ENCODE measurements around the gene TPPP.
A peak's percentile ranks its signal among the peaks of the same experiment; 100 is the strongest.

Gene TPPP

DNA sequence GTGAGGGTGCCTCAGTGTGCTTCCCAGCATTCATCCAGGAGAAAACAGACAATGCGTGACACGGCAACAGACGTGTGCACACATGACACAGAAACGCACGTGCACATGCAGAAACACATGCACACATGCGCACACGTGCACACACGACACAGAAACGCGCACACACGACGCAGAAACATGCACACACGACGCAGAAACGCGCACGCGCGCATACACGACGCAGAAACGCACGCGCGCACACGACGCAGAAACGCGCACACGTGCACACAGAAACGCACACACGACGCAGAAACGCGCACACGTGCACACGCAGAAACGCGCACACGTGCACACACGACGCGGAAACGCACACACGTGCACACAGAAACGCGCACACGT, 16.5 kb downstream of the TPPP start:
- DNase-seq, result no peak

DNA sequence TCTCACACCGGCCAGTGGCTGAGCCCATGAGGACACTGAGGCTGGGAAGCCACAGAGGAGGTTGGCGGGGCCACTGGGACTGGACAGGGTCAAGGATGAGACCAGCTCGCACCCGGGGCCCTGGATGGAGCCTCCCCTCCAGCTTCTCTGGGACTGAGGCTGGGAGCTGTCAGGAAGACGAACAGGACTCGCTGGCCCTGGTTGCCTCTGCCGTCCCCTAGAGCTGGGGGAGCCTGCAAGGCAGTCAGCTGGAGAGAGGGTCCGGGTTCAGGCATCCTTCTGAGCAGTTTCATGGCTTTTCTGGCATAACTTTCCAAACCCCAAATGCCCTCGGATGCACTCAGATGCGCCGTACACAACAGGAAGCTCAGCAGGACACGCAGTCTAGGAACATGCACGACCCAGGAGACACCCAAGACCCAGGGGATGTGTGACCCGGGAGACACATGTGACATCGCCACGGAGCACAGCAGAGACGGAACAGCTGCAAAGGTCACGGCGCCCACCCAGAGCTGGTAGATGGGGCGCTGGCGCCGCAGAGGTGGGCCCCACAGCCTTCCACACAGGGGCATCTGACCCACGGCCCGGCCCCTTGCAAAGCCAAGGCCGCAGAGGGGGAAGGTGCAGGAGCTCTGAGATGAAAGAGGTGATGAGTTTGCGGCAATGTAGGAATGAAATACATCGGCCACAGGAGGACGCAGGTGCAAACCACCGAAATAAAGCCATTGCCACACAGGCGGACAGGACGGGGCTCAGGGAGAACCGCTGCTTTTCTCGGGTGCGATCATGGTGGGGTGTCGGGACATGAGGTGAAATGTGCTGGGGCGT, 17.1 kb downstream of the TPPP start:
- DNase-seq, result no peak

DNA sequence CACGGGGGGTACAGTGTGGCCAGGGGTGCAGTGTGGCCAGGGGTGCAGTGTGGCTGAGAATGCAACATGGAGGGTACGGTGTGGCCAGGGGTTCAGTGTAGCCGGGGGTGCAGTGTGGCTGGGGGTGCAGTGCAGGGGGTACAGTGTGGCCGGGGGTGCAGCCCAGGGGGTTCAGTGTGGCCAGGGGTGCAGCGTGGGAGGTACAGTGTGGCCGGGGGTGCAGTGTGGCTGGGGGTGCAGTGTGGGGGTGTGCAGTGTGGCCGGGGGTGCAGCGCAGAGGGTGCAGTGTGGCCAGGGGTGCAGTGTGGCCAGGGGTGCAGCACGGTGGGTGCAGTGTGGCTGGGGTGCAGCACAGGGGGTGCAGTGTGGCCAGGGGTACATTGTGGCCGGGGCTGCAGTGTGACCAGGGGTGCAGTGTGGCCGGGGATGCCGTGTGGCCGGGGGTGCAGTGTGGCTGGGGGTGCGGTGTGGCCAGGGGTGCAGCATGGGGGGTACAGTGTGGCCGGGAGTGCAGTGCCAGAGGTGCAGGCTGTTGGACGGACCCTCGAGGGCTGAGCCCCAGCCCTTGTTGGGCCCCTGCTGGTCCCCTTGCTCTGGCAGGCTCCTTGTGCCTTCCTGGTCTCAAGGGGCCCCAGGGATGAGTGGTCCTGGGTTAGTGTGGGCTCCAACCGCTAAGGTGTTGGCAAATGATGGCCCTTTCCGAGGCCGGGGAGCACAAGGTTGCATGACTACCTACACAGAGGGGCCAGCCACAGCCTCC, 17.9 kb downstream of the TPPP start:
- no peak for DNase-seq

DNA sequence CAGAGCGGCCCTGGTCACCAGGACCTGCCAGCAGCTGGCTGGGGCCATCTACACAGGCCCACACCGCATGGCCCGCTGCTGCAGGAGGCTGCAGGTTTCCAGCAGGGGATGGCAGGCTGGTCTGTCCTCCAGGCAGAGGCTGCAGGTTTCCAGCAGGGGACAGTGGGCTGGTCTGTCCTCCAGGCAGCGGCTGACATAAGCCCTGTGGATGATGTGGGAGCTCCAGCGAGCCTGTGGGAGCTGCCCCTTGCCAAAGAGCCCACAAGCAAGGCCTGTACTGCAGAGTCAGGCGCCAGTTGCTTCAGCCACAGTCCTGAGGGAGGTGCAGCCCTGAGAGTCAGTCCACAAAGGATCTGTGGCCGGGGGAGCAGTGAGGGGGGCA, 18.5 kb downstream of the TPPP start:
- DNase-seq, result no peak

DNA sequence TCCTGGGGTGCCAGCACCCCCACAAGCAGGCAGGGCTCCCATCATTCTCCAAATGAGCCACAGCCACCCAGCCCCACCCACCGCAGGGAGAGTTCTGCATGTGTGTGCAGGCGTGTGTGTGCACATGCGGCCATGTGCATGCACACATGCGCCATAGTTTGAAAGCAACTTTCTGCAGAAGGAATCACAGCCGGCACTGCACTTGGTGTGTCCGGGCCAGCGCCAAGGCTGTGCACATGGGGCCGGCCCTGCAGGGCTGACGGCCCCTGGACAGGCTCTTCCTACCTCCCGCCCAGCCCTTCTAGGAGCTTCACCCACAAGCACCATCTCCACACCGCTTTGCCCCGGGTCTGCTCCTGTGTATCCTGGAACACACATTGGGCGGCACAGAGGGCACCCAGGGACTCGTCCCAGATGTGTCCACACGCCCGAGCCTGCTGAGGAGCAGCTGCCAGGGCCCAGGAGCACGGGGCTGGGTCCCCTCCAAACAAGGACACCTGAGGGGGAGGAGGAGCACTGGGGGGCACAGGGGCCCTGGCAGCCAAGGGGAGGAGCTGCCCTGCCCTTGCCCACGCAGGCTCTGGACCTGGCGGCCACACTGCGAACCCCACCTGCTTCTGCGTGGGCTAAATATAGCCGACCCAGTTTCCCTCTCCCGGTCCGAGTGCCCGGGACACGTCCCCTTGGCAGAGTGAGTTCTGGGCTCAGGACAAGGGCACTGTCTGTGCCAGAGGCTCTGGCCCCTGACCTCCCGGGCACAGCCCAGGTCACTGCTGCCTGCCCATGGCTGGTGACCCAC, 19.1 kb downstream of the TPPP start:
- no peak for DNase-seq

DNA sequence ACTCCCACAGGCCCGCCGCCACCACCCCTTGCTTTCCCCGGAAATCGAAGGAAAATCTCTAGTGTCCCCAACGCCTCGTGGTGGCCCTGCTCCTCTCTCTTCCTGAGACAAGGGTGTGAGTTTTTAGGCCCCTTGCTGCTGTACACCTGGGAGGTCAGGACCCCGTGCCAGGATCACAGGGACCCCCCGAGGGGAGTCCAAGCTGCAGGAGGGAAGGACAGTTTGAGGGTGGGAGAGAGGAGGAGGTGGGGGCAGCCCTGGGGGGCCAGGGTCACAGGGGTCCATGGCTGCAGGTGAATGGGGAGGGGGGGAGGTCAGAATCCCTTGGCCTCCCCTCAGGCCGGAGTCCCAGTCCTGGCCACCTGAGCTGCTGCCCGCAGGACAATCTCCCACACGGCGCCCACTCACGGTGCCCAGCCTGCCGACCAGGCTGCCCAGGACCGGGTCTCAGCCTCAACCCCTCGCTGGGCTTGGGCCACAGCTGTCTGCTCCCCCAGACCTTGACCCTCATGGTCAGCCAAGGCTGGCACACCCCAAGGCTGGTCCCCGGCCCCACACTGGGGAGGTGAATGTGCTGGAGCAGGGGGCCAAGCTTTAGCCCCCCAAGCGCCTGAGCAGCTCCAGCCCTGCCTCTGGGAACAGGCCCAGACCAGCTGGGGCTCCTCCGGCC, 19.9 kb downstream of the TPPP start:
- no peak for DNase-seq

DNA sequence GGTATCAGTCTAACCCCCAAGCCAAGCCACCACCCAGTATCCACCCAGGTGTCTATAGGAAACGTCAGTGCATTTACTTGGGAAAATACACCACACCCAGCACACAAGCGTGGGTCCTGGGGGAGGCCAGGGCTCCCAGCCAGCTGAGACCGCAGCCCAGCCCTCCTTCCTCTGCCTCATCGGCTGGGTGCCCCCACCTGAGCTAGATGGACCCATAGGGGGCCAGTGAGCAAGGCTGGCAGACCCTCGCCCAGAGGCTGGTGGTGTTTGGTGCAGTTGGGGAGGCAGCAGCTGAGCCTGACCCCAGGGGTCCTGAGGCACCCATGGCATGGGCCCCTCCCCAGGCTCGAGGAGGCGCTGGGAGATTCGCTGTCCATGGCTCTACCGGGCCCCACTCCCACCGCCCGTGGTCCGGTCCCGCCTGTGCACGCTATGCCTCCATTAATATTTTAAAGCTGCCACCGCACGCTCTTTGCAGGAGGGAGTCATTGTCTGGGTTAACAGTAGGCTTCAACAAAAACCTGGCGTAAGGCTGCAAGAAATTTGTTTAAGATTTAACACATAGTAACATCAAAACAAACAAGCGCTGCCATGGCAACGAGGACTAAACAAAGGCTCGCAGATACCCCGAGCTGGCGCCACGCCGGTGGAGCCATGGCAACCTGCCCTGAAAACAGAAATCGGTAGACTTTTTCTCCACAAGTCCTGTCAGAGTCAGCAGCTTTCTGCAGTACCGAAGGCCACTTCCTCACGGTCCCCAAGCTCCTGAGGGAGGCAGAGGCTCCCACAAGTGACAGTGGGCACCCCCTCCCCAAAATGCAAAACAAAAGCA, 20.6 kb downstream of the TPPP start:
- peak; percentile 75 for DNase-seq

DNA sequence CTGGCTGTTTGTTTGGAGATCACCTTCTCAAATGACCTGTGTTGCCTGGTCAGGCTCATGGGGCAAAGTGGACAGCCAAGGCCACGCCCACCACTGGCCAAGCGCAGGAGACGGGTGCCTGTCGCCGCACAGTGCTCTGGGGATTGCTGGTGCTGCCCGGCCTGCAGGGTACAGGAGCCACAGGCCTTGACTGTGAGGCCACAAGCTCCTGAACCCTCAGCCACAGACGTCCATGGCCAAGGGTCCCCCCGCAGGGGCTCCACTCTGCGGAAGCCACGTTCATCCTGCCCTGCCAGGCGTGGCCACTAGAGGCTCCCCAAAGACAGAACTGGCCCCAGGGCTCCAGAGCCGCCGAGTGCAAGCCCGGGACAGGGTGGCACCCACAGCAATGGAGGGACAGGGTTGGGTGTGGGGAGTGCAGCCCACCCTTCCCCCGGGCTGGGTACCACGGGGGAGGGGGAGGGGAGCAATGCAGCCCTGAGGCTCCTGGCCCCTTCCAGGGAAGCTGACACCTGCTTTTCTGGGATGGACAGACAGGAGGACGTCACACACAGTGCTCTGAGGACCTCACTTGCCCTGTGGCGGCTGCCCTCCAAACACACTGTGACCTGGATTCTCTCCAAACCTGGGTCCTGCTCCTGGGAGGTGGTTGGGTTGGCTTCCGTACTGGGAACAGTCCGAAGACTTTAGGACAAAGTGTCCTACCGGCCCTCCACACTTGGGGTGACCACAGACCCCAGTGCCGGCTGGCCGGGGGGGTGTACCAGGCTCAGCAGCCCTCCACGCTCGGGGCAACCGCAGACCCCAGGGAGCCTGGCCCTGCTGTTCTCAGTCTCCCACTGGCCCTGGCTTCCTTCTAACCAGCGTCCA, 21.5 kb downstream of the TPPP start:
- DNase-seq, result peak; percentile 77

DNA sequence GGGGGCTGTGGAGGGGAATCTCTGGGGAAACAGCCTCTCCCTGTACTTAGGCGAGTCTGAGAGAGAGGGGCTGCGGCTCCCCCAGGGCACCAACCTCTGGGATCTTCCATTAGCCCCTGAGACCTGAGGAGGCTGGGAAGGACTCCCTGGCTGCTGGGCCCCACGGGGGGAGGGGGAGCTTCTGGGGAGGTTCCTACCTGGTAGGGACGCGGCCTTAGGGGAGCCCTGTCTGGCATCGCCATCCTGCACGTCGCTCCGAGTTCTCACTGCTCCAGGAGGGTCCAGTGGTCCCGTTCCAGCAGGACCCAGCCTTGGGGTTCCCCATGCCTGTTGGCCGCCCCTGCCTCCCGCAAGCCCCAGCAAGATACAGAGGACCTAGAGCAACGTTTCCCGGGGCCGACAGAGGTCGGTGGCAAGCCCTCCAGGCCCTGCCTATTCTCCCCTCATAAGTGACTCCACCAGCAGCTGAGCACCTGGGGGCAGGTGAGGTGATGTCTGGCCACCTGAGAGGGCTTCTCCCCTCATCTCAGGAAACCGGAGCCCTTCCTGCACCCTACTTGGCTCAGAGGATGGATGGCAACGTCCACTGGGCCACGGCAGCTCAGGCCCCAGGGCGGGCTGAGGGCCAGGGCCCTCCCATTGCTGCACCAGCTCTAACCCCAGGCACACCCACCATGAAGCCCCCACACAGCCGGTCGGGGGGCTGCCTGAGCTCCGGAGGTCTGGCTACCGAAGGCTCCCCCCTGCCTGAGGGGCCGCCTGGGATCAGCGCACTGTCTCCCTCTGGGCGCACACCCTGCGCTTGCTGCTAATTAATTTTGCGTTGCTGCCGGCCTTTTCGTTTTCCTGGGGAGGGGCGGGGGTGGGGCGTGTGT, 22.5 kb downstream of the TPPP start:
- DNase-seq, result no peak

DNA sequence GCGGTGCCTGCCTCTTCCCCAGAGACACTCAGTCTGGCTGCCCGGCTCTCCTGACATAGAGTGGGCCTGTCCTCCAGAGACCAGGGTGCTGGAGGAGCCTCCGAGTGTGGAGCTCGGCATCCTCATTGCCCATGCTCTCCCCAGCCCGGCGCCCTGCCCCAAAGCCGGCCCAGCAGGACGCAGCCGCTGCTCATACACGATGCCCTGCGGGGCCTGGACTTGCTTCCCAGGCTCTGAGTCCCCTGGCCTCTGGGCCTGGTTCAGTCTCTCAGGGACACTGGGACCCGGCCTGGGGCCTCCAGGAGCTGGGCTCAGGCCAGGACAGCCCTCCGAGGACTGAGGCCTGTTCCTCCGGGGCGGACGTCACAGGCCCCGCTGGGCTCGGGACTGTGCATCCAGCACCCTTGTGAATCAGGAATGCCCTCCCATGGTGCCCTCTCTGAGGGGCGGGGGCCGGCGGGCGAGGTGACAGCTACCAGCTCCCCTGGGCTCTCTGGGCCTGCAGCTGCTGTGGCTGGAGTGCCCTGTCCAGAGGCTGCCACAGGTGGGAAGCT, 23.2 kb downstream of the TPPP start:
- DNase-seq, result no peak

DNA sequence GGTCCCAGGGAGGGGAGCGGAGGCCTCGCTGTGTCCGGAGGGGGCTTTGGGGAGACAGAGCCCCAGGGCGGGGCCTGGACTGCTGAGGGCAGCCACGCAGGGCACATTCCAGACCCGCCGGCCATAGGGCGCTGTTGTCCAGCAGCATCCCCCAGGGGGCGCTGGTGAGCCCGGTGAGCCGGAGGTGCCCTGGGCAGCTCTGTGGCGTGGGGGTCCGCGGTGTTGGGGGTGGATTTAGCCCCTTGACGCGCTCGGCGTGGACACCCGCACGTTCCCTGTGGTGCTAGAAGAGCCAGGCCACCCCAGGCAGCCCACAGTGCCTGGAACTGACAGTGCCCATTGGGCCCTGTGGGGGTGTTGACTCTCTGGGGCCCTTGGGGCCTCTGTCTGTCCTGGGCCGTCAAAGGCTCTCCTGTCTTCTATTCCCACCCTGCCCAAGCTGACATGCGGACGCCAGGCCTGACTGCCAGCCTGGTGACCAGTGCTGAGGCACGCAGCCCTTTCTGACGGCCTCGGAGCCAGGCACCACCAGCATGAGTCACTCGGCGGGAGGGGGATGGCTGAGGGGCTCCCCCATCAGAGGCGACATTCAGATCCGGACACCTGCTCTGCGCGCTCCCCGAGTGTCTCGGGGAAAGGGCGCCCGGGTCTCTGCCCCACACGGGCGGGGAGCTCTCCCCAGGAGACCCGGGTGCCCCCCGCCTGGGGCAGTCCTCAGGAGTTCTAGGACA, 23.9 kb downstream of the TPPP start:
- DNase-seq, result peak; percentile 51

DNA sequence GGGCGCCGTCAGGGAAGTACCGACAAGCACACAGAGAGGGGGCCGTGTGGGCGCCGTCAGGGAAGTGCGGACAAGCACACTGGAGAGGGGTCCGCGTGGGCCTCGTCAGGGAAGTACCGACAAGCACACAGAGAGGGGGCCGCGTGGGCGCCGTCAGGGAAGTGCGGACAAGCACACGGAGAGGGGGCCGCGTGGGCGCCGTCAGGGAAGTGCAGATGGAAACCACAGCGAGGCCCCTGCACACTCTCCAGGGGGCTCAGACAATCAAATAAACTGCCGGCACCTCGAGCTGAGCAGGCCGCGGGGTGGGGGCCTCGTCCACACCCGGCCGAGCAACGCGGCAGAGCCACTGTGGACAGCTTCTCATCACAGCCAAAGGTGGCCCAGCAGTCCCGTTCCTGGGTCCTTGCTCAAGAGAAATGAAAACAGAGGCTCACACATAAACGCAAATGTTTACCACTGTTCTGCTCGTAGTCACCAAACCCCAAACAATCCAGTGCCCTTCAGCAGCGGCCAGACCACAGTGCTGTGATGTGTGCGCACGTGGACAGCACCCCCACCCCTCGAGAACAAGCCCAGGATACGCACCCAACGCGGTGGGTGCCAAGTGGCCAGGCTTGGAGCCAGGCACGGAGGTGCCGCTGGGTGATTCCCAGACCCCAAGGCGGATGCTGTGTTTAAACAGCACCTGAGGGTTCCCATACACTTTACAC, 24.7 kb downstream of the TPPP start:
- DNase-seq, result no peak

DNA sequence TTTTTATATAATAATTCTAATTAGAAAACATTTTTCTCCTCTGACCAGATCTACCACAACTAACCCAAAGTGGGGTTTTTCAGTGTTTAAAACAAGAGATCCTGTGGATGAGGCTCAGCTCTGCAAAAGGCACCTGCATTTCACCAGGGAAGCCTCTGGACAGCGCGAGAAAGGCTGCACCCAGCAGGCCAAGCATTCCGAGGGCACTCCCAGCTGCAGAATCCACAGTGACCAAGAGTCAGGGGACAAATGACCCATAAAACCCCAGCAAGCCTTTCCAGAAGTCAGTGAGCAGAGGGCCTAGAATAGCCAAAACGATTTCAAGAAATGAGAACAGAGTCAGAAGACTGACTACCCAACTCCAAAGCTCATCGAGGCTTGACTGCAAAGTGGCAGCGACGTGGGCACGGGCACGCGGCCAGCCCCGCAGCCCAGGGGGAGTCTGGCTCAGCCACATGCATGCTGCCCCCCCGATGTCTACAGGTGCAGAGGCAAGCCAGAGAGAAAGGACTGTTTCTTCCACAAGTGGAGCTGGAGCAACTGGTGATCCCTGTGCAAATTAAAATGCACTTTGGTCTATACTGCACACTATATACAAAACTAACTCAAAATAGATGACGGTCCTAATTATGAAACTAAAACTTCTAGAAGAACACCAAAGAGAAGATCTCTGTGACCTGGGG, 26.2 kb downstream of the TPPP start:
- DNase-seq, result no peak

DNA sequence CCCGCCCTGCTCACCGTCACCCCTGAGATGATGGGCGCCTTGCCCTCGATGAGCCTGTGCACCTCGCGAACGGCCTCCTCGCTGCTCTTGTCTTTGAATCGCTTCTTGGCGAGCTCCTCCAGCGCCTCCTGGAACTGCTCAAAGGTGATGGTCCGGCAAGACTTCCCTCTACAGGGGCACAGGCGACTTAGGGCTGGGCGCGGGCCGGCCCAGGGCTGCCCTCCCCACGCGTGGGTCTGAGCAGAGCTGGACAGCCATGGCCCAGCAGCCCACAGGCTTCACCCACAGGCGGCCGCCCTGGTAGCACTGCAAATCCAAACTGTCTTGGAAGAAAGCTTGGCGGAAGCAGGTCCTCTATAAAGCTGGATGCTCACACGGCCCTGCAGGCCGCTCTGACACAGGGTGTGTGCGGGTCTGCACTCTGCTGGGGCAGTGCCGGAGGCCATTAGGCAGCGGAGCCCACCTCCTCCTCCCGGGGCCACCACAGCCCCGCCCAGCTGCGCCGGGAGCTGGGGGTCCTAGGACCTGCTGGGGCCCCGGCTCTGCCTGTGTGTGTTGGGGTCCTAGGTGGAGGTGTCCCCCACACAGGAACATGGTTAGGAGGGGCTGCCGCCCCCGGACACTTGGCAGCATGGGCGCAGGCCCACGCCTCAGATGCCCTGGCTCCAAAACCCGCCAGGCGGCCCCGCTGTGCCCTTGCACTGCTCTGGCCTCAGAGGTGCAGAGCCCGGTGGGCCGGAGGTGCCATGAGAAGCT, 27.0 kb downstream of the TPPP start:
- DNase-seq, result no peak

DNA sequence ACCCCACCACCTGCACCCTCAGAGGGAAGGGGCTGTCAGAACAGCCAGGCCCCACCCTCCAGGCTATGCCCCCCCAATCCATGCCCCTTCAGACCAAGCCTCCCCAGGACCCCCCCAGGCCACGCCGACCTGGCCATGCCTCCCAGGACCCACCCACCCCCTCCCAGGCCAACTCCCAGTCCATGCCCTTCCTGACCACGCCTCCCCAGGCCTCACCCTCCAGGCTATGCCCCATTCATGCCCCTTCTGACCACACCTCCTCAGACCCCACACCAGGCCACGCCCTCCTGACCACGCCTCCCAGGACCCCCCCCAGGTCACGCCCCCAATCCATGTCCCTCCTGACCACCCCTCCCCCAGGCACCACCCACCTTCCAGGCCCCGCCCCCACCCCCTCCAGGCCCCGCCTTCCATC, 27.6 kb downstream of the TPPP start:
- DNase-seq, result no peak

DNA sequence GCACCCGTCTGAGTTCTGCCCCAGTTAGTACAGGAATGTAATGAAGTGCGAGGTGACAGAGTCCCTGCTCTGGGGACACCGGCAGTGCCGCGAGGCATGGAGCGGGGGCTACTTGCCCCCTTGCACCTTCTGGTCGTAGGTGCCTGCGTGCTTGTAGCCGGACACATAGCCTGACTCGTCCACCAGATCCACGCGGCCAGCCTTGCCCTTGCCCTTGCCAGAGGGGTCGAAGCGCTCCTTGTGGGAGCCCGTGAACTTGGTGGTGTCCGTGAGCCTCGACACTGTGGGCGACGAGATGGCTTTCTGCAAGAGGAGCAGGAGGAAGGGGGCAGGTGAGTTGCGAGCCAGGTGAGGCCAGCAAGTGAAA, 28.2 kb downstream of the TPPP start:
- no peak for DNase-seq

All from activated CD4-positive, alpha-beta T cell treated with anti-CD3 and anti-CD28 coated beads for 48 hours (primary cell).